GM12891 (cell line): ENCODE measurements around the gene STX16.

ENCODE experiments used
- POLR2A ChIP-seq: IDR thresholded peaks from 2 replicates; pipeline ENCODE4 v1.6.1; 2011; ENCODE audit warnings: low read depth, low read length, control low read depth
- POLR2AphosphoS5 ChIP-seq: IDR thresholded peaks from 2 replicates; pipeline ENCODE4 v1.6.1; 2011; ENCODE audit warnings: low read depth, low read length, control low read depth
- POU2F2 ChIP-seq: IDR thresholded peaks from 2 replicates; pipeline ENCODE4 v1.6.1; 2011; ENCODE audit warnings: low read depth, mild to moderate bottlenecking, control low read depth, low read length, moderate library complexity
- SPI1 ChIP-seq: IDR thresholded peaks from 2 replicates; pipeline ENCODE4 v1.6.1; 2011; ENCODE audit warnings: low read depth, low read length, control low read depth
- TAF1 ChIP-seq: IDR thresholded peaks from 2 replicates; pipeline ENCODE4 v1.6.1; 2011; ENCODE audit warnings: low read depth, low read length, control low read depth

DNA sequence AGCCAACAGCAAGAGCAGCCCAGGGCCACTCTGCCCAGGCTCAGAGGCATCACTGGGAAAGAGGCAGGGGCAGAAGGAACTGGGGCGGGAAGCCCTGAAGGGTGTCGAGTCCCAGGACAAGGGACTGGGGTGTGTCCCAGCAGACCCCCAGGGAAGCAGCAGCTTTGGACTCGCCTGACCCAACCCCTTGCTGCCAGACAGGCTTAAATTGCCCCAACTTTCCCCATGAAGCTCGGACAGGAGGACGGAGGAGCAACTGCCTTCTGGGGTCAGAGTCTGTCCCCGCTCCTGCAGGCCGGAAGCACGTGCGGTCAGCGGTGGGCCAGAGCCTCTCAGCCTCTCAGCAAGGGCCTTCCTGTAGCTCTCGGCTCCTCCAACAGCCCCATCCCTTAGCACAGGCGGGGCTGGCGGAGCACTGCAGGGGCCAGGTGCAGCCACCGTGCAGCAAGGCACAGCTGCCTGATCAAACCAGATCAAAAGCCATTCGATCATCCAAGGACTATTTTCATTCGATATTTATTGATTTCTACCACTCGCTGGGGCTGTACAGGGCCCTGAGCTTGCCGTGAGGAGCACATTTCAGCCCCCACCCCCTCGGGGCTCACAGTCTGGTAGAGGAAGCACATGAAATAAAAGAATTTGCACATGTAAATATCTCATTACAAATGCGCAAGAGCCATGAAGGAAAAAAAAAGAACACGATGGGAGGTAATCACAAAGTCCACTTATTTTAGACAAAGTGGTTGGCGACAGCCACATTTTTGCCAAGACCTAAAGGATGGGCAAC is 31.8 kb upstream of the STX16 start:
- TF ChIP-seq POLR2AphosphoS5 = no peak
- no peak for TF ChIP-seq POLR2A
- TF ChIP-seq POU2F2 = no peak
- no peak for TF ChIP-seq TAF1
- no peak for TF ChIP-seq SPI1
